Suprapubic skin (tissue), 4 donors: ENCODE results near the gene SULT2B1. TPM values are rescaled to one million over a fixed set of nuclear protein-coding genes. Genes with fewer than 3 reads are reported as not detected.
A peak's percentile ranks its signal among the peaks of the same experiment; 100 is the strongest.

Source experiments
- DNase-seq, 2 donors: peaks; one replicate each; pipeline ENCODE4 v3.0.0-alpha.2; 2019; ENCODE audit warnings: low spot score in 2 of 2
- H3K27ac ChIP-seq: fragments of 200-600 bp; sonication (generic); one replicate; pipeline ENCODE4 v1.5.1; 2019
- H3K27me3 ChIP-seq: fragments of 200-600 bp; sonication (generic); one replicate; pipeline ENCODE4 v1.5.1; 2019
- H3K36me3 ChIP-seq: fragments of 200-600 bp; sonication (generic); one replicate; pipeline ENCODE4 v1.5.1; 2019
- H3K4me1 ChIP-seq: fragments of 200-600 bp; sonication (generic); one replicate; pipeline ENCODE4 v1.5.1; 2019
- H3K4me3 ChIP-seq: fragments of 200-600 bp; sonication (generic); one replicate; pipeline ENCODE4 v1.5.1; 2019; ENCODE audit warnings: mild to moderate bottlenecking
- H3K9me3 ChIP-seq: fragments of 200-600 bp; sonication (generic); one replicate; pipeline ENCODE4 v1.5.1; 2019
- CTCF ChIP-seq, 2 donors: fragments of 200-600 bp in 1 of 2; fragments of 450-650 bp in 1 of 2; sonication (generic) in 1 of 2; IDR thresholded peaks; one replicate each; pipeline ENCODE4 v1.5.1; 2016 to 2019; ENCODE audit warnings: antibody characterized with exemption in 2 of 2, mild to moderate bottlenecking in 1 of 2, moderate library complexity in 1 of 2
- EP300 ChIP-seq: sonication (generic); formaldehyde crosslinking; IDR thresholded peaks from one replicate; pipeline ENCODE4 v1.6.1; 2017; ENCODE audit warnings: antibody characterized with exemption
- POLR2A ChIP-seq, 2 donors: fragments of 450-650 bp; IDR thresholded peaks; one replicate each; pipeline ENCODE4 v1.6.1; 2017; ENCODE audit warnings: antibody characterized with exemption in 2 of 2, mild to moderate bottlenecking in 2 of 2, moderate library complexity in 2 of 2
- POLR2AphosphoS5 ChIP-seq, 3 donors: sonication (generic); formaldehyde crosslinking; IDR thresholded peaks; one replicate each; pipeline ENCODE4 v1.6.1; 2017; ENCODE audit warnings: antibody characterized with exemption in 3 of 3
- WGBS: methylation state at CpG from one replicate; pipeline ENCODE4 v1.1.5; 2018; 5-methylcytosine and 5-hydroxymethylcytosine counted together
- total RNA-seq, 4 donors: library from RNA; depleted of rRNA; stranded (reverse); fragments of >200 nt; gene quantifications; one replicate each; pipeline ENCODE4 v1.1.0, GENCODE V29; 2016

The SULT2B1 gene
- total RNA-seq, 4 donors from 2014 or later = 26.0 to 162 (median 122) TPM

- Histone ChIP-seq H3K9me3 (no peaks in the 10 kb centered on the region), H3K4me3 (no peak overlapping the region), H3K4me1 (peaks cover 39% of the 10 kb centered on the region), H3K27ac (no peak overlapping the region), H3K36me3 (no peaks in the 10 kb centered on the region), H3K27me3 (no peaks in the 10 kb centered on the region)
- no peak for TF ChIP-seq POLR2A (IDR thresholded peaks at IDR 0.05)
- TF ChIP-seq EP300 = no peak
- no peak for TF ChIP-seq POLR2AphosphoS5 (IDR thresholded peaks at IDR 0.05)
- TF ChIP-seq CTCF (IDR thresholded peaks at IDR 0.05) = no peak
- DNase-seq = no peak
- WGBS = 85% methylated on average over 5 of the region's 5 CpGs
These were observed 90.9 kb downstream of the SULT2B1 start for GRCh38 chr19:48642862-48643261.

- TF ChIP-seq CTCF (IDR thresholded peaks at IDR 0.05) (no peak), POLR2AphosphoS5 (IDR thresholded peaks at IDR 0.05) (no peak), POLR2A (IDR thresholded peaks at IDR 0.05) (no peak), EP300 (no peak)
- Histone ChIP-seq H3K27ac (no peak overlapping the region), H3K27me3 (no peaks in the 10 kb centered on the region), H3K4me3 (no peak overlapping the region), H3K36me3 (no peaks in the 10 kb centered on the region), H3K9me3 (no peaks in the 10 kb centered on the region), H3K4me1 (peaks cover 29% of the 10 kb centered on the region)
- WGBS = 79% methylated on average over 4 of the region's 4 CpGs
- no peak for DNase-seq
These were observed 92.4 kb downstream of the SULT2B1 start for GRCh38 chr19:48644355-48644754.

- H3K27ac ChIP-seq = peak overlapping the region; percentile 91
- peak in 1 of 2 donors; percentile 87 for DNase-seq
- no peaks in the 10 kb centered on the region for H3K9me3 ChIP-seq
- H3K27me3 ChIP-seq = no peaks in the 10 kb centered on the region
- H3K4me3 ChIP-seq = peak overlapping the region; percentile 68
- TF ChIP-seq POLR2A (IDR thresholded peaks at IDR 0.05) = no peak
- no peak for TF ChIP-seq POLR2AphosphoS5 (IDR thresholded peaks at IDR 0.05)
- TF ChIP-seq EP300 = no peak
- TF ChIP-seq CTCF (IDR thresholded peaks at IDR 0.05) = no peak
- under 1% methylated on average over 17 of the region's 25 CpGs for WGBS
- no peaks in the 10 kb centered on the region for H3K36me3 ChIP-seq
- H3K4me1 ChIP-seq = peaks cover 33% of the 10 kb centered on the region
These were observed 93.1 kb downstream of the SULT2B1 start for GRCh38 chr19:48644839-48645619.

GRCh38 chr19:48645620-48646000 is 93.6 kb downstream of the SULT2B1 start:
- Histone ChIP-seq H3K9me3 (no peaks in the 10 kb centered on the region), H3K36me3 (no peaks in the 10 kb centered on the region), H3K4me3 (peak overlapping the region; percentile 68), H3K27ac (peak overlapping the region; percentile 91), H3K27me3 (no peaks in the 10 kb centered on the region), H3K4me1 (peaks cover 33% of the 10 kb centered on the region)
- WGBS = 0% methylated on average over 6 of the region's 6 CpGs
- no peak for TF ChIP-seq POLR2A (IDR thresholded peaks at IDR 0.05)
- no peak for TF ChIP-seq EP300
- no peak for DNase-seq

GRCh38 chr19:48646001-48646721 is 94.2 kb downstream of the SULT2B1 start, which contains the start of gene CA11:
Gene CA11, minus strand, starts transcription at chr19:48646187. Its CDS starts 555 bp downstream, at chr19:48645632.
- H3K27ac ChIP-seq = peak within 1 kb of the TSS; percentile 91
- peaks cover 33% of the 10 kb centered on the region for H3K4me1 ChIP-seq
- H3K9me3 ChIP-seq = no peaks in the 10 kb centered on the region
- DNase-seq = peak; percentile 94
- no peaks in the 10 kb centered on the region for H3K36me3 ChIP-seq
- peak; percentile 75 to 96 for TF ChIP-seq CTCF (IDR thresholded peaks at IDR 0.05)
- no peak for TF ChIP-seq EP300
- peak in 1 of 3 donors; percentile 66 for TF ChIP-seq POLR2AphosphoS5 (IDR thresholded peaks at IDR 0.05)
- TF ChIP-seq POLR2A (IDR thresholded peaks at IDR 0.05) = no peak
- H3K27me3 ChIP-seq = no peaks in the 10 kb centered on the region
- peak within 1 kb of the TSS; percentile 68 for H3K4me3 ChIP-seq
- WGBS = under 1% methylated on average over 22 of the region's 33 CpGs
